Endodermal cell (in vitro differentiated cells): ENCODE measurements around the gene PYGM. TPM values are rescaled to one million over a fixed set of nuclear protein-coding genes. Genes with fewer than 3 reads are reported as not detected.
A peak's percentile ranks its signal among the peaks of the same experiment; 100 is the strongest.

Experiments used
- DNase-seq: peaks from one replicate; pipeline ENCODE4 v3.0.0-alpha.2; 2017
- H3K27ac ChIP-seq: 2 replicates; pipeline ENCODE4 v1.5.1; 2013; ENCODE audit warnings: mild to moderate bottlenecking, low read depth, low read length, moderate library complexity
- H3K27me3 ChIP-seq: 2 replicates; pipeline ENCODE4 v1.6.1; 2013; ENCODE audit warnings: mild to moderate bottlenecking, low read length, moderate library complexity; ENCODE audit not compliant: insufficient read depth, control insufficient read depth, poor library complexity, severe bottlenecking
- H3K36me3 ChIP-seq: 2 replicates; pipeline ENCODE4 v1.7.0; 2013; ENCODE audit warnings: mild to moderate bottlenecking, low read length, moderate library complexity; ENCODE audit not compliant: control insufficient read depth, insufficient read depth
- H3K4me1 ChIP-seq: one replicate; pipeline ENCODE4 v1.7.0; 2013; ENCODE audit warnings: low read length; ENCODE audit not compliant: control insufficient read depth, insufficient read depth
- H3K4me3 ChIP-seq: 2 replicates; pipeline ENCODE4 v1.5.1; 2013; ENCODE audit warnings: mild to moderate bottlenecking, low read length, moderate library complexity
- H3K9ac ChIP-seq: 2 replicates; pipeline ENCODE4 v1.6.1; 2013; ENCODE audit warnings: mild to moderate bottlenecking, low read length, moderate library complexity; ENCODE audit not compliant: poor library complexity, severe bottlenecking; ENCODE audit errors: extremely low read depth
- H3K9me3 ChIP-seq: 2 replicates; pipeline ENCODE4 v1.6.1; 2013; ENCODE audit warnings: mild to moderate bottlenecking, low read length, moderate library complexity; ENCODE audit not compliant: control insufficient read depth
- H3K27ac Mint-ChIP-seq: 2 replicates; pipeline ENCODE4 v1.8.0; 2020; ENCODE audit warnings: mixed read lengths
- H3K27me3 Mint-ChIP-seq: 2 replicates; pipeline ENCODE4 v1.8.0; 2021; ENCODE audit warnings: mild to moderate bottlenecking, mixed read lengths; ENCODE audit not compliant: insufficient read depth
- H3K36me3 Mint-ChIP-seq: 2 replicates; pipeline ENCODE4 v1.8.0; 2020; ENCODE audit warnings: low read depth, mixed read lengths
- H3K4me1 Mint-ChIP-seq: 2 replicates; pipeline ENCODE4 v1.8.0; 2020; ENCODE audit warnings: mixed read lengths
- H3K4me3 Mint-ChIP-seq: 2 replicates; pipeline ENCODE4 v1.8.0; 2020; ENCODE audit warnings: mild to moderate bottlenecking, moderate library complexity, mixed read lengths
- H3K9me3 Mint-ChIP-seq: 2 replicates; pipeline ENCODE4 v1.8.0; 2020; ENCODE audit warnings: mild to moderate bottlenecking, mixed read lengths
- CTCF ChIP-seq: fragments of 200-600 bp; sonication (generic); conservative IDR thresholded peaks from 2 replicates; pipeline ENCODE4 v1.5.0; 2021; ENCODE audit warnings: antibody characterized with exemption, mild to moderate bottlenecking
- WGBS, 2 experiments: methylation state at CpG; one replicate each; pipeline versions ENCODE4 v1.1.5 to v1.1.7; 2013; ENCODE audit warnings: missing lambda C conversion rate in 2 of 2, mixed read lengths in 1 of 2; ENCODE audit not compliant: insufficient coverage in 1 of 2, insufficient read length in 1 of 2; 5-methylcytosine and 5-hydroxymethylcytosine counted together
- total RNA-seq, 2 donors: library from RNA; stranded (reverse); fragmentation: NEBNext Ultra II Directional in 1 of 2; extraction: Animal tissue kit (Norgen Biotek cat#: 25700) in 1 of 2; gene quantifications; 2 replicates in 1 of 2; 3 replicates in 1 of 2; pipeline ENCODE4 v1.2.1, GENCODE V29; 2021

The PYGM gene
- total RNA-seq, 2 donors from 2014 or later, result 1.1 to 1.2 TPM

DNA sequence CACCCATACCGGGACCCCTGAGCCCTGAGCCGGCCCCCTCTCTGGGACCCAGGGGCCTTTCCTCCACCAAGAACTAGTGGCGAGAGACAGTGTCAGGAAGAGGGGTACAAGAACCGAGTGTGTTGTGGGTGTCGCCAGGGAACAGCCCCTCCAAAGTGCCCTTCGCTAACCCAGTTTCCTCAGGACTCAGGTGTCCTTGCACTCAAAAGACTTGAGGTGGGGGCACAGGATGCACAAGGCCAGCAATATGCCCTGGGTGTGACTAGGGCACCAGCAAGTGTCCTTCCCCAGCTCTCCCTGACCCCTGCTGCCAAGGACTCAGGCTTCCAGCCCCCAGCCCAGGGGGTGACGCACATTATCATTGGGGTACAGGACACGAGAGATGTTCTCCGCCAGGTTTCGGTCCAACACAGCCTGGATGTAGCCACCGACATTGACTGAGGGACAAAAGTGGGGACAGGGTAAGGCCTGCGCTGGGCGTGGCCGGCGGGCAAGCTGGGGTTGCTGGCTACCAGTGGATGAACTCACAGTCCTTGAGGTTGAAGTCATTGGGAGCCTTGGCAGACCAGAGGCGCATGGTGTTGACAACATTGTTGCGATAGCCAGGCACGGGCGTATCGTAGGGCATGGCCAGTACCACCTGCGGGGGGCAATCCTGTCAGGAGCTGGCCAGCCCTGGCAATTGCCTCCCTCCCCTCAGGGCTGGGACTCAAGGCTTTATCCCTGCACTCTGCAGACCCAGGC lies 4.7 kb downstream of the PYGM start:
- no peaks in the 10 kb centered on the region for H3K27me3 ChIP-seq
- no peaks in the 10 kb centered on the region for H3K9me3 ChIP-seq
- TF ChIP-seq CTCF, result no peak
- Mint-ChIP-seq H3K36me3 (no peaks in the 10 kb centered on the region), H3K27me3 (no peaks in the 10 kb centered on the region), H3K27ac (no peak overlapping the region), H3K4me1 (peaks cover 8% of the 10 kb centered on the region), H3K4me3 (no peak overlapping the region), H3K9me3 (no peaks in the 10 kb centered on the region)
- no peak overlapping the region for H3K4me3 ChIP-seq
- 92 to 93% methylated on average over 21 of the region's 21 CpGs for WGBS, 2 experiments
- H3K9ac ChIP-seq, result no peak overlapping the region
- no peak overlapping the region for H3K27ac ChIP-seq
- peaks cover 2% of the 10 kb centered on the region for H3K4me1 ChIP-seq
- H3K36me3 ChIP-seq, result no peaks in the 10 kb centered on the region
- DNase-seq, result no peak

DNA sequence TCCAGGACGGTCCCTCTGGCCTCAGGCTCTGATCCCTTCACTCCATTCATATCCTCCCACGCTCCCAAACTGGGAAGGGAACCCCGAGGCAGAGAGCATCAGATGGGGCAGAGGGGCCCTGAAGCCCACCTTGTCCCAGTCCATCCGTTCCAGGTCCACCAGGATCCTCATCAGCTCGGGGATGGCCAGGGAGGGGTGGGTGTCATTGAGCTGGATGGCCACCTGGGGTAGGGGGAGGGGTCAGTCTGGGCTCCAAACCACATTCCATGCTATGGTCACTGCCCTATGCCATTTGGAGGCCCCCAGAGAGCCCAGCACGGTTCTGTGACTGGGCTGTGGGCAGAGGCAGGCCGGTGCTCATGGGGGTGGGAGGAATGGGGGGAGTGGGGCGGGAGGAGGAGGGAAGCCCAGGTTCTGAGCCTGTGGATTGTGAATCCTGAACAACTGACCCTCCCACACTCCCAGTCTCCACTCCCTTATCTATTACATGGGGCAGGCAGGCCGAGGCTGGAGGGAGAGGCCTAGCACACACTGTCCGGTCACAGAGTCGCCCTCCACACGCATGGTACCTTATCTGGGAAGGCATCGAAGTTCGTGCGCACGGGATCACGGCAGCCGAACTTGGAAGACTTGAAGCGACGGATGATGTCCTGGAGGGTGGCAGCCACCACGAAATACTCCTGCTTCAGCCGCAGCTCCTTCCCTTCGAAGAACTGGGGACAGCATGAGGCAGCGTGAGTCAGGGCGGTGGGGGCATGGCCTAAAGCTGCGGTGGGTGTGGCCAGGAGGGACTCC lies 5.5 kb downstream of the PYGM start:
- H3K27ac Mint-ChIP-seq, result no peak overlapping the region
- TF ChIP-seq CTCF, result no peak
- Histone ChIP-seq H3K27me3 (no peaks in the 10 kb centered on the region), H3K36me3 (no peaks in the 10 kb centered on the region), H3K9me3 (no peaks in the 10 kb centered on the region), H3K4me3 (no peak overlapping the region), H3K9ac (no peak overlapping the region), H3K4me1 (no peaks in the 10 kb centered on the region), H3K27ac (no peak overlapping the region)
- no peak for DNase-seq
- H3K9me3 Mint-ChIP-seq, result no peaks in the 10 kb centered on the region
- H3K4me1 Mint-ChIP-seq, result peaks cover under 1% of the 10 kb centered on the region
- H3K36me3 Mint-ChIP-seq, result no peaks in the 10 kb centered on the region
- no peaks in the 10 kb centered on the region for H3K27me3 Mint-ChIP-seq
- no peak overlapping the region for H3K4me3 Mint-ChIP-seq
- 90 to 91% methylated on average over 14 to 24 of the region's 26 CpGs for WGBS, 2 experiments

GRCh38 chr11:64753380-64754123 lies 6.2 kb downstream of the PYGM start:
- 95 to 98% methylated on average over 28 to 41 of the region's 43 CpGs for WGBS, 2 experiments
- Histone ChIP-seq H3K4me3 (no peak overlapping the region), H3K4me1 (no peaks in the 10 kb centered on the region), H3K9me3 (no peaks in the 10 kb centered on the region), H3K36me3 (no peaks in the 10 kb centered on the region), H3K9ac (no peak overlapping the region), H3K27ac (no peak overlapping the region), H3K27me3 (no peaks in the 10 kb centered on the region)
- no peak for TF ChIP-seq CTCF
- H3K36me3 Mint-ChIP-seq, result no peaks in the 10 kb centered on the region
- peak; percentile 72 for DNase-seq
- H3K4me1 Mint-ChIP-seq, result no peaks in the 10 kb centered on the region
- no peaks in the 10 kb centered on the region for H3K27me3 Mint-ChIP-seq
- no peak overlapping the region for H3K27ac Mint-ChIP-seq
- H3K4me3 Mint-ChIP-seq, result no peak overlapping the region
- H3K9me3 Mint-ChIP-seq, result no peaks in the 10 kb centered on the region
